ENCODE data around the gene GRID1. TPM values are rescaled to one million over a fixed set of nuclear protein-coding genes. Genes with fewer than 3 reads are reported as not detected.

The GRID1 gene
- total and polyA plus RNA-seq, 8 donors, result 0.31 to 8.5 (median 1.0) TPM; not detected in 1

GRCh38 chr10:86388119-86388704 lies 21.6 kb upstream of the GRID1 start:
- TF ChIP-seq EP300 (IDR thresholded peaks at IDR 0.05) (no peak), POLR2A (IDR thresholded peaks at IDR 0.05) (no peak), POLR2AphosphoS5 (IDR thresholded peaks at IDR 0.05) (no peak)
- TF ChIP-seq, protein P1, sequence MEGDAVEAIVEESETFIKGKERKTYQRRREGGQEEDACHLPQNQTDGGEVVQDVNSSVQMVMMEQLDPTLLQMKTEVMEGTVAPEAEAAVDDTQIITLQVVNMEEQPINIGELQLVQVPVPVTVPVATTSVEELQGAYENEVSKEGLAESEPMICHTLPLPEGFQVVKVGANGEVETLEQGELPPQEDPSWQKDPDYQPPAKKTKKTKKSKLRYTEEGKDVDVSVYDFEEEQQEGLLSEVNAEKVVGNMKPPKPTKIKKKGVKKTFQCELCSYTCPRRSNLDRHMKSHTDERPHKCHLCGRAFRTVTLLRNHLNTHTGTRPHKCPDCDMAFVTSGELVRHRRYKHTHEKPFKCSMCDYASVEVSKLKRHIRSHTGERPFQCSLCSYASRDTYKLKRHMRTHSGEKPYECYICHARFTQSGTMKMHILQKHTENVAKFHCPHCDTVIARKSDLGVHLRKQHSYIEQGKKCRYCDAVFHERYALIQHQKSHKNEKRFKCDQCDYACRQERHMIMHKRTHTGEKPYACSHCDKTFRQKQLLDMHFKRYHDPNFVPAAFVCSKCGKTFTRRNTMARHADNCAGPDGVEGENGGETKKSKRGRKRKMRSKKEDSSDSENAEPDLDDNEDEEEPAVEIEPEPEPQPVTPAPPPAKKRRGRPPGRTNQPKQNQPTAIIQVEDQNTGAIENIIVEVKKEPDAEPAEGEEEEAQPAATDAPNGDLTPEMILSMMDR (IDR thresholded peaks at IDR 0.05), result no peak
- 46 to 60% (median 53%) methylated on average over 13 of the region's 13 CpGs for WGBS, 5 donors

DNA sequence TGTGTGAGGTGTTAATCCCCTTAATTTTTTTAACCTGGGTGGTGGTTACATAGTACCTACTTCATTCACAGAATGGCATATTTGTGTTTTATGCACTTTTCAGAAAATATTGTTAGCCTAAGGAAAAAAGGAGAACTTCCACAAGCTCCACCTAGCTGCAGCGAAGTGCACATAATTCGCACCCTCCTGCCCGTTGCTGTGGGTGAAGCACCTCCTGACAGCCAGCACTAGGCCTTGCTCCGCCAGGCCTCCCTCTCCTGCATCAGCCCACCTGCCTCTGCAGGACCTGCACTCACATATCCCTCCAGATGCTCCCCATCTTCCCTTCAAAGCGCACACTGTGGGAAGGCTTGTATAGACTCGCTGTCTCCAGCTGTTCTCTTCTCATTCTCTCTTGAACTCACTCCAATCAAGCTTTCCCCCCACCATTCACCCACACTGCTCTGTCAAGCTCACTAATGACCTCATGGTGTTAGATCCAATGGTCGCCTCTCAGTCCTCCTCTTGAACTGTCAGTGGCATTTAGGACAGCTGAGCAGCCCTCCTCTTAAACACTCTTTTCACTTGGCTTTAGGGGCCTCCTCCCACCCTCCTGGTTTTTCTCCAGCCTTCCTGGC lies 20.7 kb upstream of the GRID1 start:
- 65 to 78% (median 71%) methylated on average over 7 of the region's 7 CpGs for WGBS, 5 donors
- Histone ChIP-seq H3K27ac (no peak overlapping the region), H3K9me3 (no peaks in the 10 kb centered on the region), H3K27me3 (peaks cover 0 to 53% (median 20%) of the 10 kb centered on the region in 3 donors), H3K4me3 (no peak overlapping the region), H3K36me3 (no peaks in the 10 kb centered on the region), H3K4me1 (peaks cover 0 to 13% (median 11%) of the 10 kb centered on the region in 4 donors)
- DNase-seq, result no peak
- TF ChIP-seq POLR2A (IDR thresholded peaks at IDR 0.05), result no peak
- TF ChIP-seq, protein P1 (IDR thresholded peaks at IDR 0.05), result no peak
- TF ChIP-seq EP300 (IDR thresholded peaks at IDR 0.05), result no peak
- TF ChIP-seq POLR2AphosphoS5 (IDR thresholded peaks at IDR 0.05), result no peak
- intact Hi-C loops (cut with DNase I; ENCODE audit: low total_unique reads), result no loop called here

More at GRCh38 chr10:86388119-86388704, 21.6 kb upstream of the GRID1 start:
- intact Hi-C loops (cut with DNase I; ENCODE audit: low total_unique reads), result no loop called here
- peaks cover 0 to 13% (median 11%) of the 10 kb centered on the region in 4 donors for H3K4me1 ChIP-seq
- H3K9me3 ChIP-seq, result no peaks in the 10 kb centered on the region
- H3K27me3 ChIP-seq, result peaks cover 0 to 57% (median 20%) of the 10 kb centered on the region in 3 donors
- H3K27ac ChIP-seq, result no peak overlapping the region
- H3K4me3 ChIP-seq, result no peak overlapping the region
- no peak for DNase-seq
- H3K36me3 ChIP-seq, result no peaks in the 10 kb centered on the region

- Histone ChIP-seq H3K27me3 (peaks cover 0 to 47% (median 20%) of the 10 kb centered on the region in 3 donors), H3K4me1 (peaks cover 0 to 13% (median 11%) of the 10 kb centered on the region in 4 donors), H3K27ac (no peak overlapping the region), H3K9me3 (no peaks in the 10 kb centered on the region), H3K4me3 (no peak overlapping the region), H3K36me3 (no peaks in the 10 kb centered on the region)
- TF ChIP-seq POLR2AphosphoS5 (IDR thresholded peaks at IDR 0.05), result no peak
- no peak for TF ChIP-seq EP300 (IDR thresholded peaks at IDR 0.05)
- no peak for TF ChIP-seq POLR2A (IDR thresholded peaks at IDR 0.05)
- TF ChIP-seq, protein P1 (IDR thresholded peaks at IDR 0.05), result no peak
- WGBS, 5 donors, result 84 to 94% (median 87%) methylated on average over 3 of the region's 3 CpGs
- no peak for DNase-seq
- intact Hi-C loops (cut with DNase I; ENCODE audit: low total_unique reads), result no loop called here
Observed at GRCh38 chr10:86385806-86386205, 19.2 kb upstream of the GRID1 start.

GRCh38 chr10:86377797-86378146 lies 11.2 kb upstream of the GRID1 start:
- no peaks in the 10 kb centered on the region for H3K9me3 ChIP-seq
- no peaks in the 10 kb centered on the region for H3K36me3 ChIP-seq
- intact Hi-C loops (cut with DNase I; ENCODE audit: low total_unique reads), result loop anchor here (10.0 kb wide), 1 partner anchor 833 kb away; no protein-coding TSS in a partner anchor
- WGBS, 5 donors, result 20 to 53% (median 33%) methylated on average over 6 of the region's 6 CpGs
- TF ChIP-seq POLR2A (IDR thresholded peaks at IDR 0.05), result no peak
- TF ChIP-seq POLR2AphosphoS5 (IDR thresholded peaks at IDR 0.05), result no peak
- TF ChIP-seq EP300 (IDR thresholded peaks at IDR 0.05), result no peak
- TF ChIP-seq, protein P1 (IDR thresholded peaks at IDR 0.05), result no peak
- no peak for DNase-seq
- H3K4me3 ChIP-seq, result no peak overlapping the region
- peaks cover 0 to 73% (median 19%) of the 10 kb centered on the region in 3 donors for H3K27me3 ChIP-seq
- peaks cover 4 to 9% (median 6%) of the 10 kb centered on the region in 4 donors for H3K4me1 ChIP-seq
- H3K27ac ChIP-seq, result no peak overlapping the region
